ENCODE data around the gene CPAMD8.

Gene CPAMD8

DNA sequence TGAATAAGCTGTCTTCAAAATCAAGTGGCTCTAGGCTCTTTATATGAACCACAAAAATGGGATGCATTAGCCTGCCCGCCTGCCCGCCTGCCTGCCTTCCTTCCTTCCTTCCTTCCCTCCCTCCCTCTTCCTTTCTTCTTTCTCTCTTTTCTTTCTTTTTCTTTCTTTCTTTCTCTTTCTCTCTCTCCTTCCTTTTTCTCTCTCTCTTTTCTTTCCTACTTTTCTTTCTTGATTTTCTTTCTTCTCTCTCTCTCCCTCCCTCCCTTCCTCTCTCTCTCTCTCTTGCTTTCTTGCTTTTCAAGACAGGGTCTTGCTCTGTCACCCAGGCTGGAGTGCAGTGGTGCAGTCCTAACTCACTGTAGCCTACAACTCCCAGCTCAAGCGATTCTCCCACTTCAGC lies 110.9 kb downstream of the CPAMD8 start:
- H3K27me3 ChIP-seq (replicated peaks; ENCODE audit: control insufficient read depth, insufficient read depth, low read length) = no peaks in the 10 kb centered on the region
- H3K36me3 ChIP-seq (ENCODE audit: control insufficient read depth, insufficient read depth, low read length) = no peaks in the 10 kb centered on the region
- no peak overlapping the region for H3K4me3 ChIP-seq (replicated peaks; ENCODE audit: low read depth, low read length)
- no peak for DNase-seq (ENCODE audit: extremely low read depth, insufficient read length)
- TF ChIP-seq, protein P1, sequence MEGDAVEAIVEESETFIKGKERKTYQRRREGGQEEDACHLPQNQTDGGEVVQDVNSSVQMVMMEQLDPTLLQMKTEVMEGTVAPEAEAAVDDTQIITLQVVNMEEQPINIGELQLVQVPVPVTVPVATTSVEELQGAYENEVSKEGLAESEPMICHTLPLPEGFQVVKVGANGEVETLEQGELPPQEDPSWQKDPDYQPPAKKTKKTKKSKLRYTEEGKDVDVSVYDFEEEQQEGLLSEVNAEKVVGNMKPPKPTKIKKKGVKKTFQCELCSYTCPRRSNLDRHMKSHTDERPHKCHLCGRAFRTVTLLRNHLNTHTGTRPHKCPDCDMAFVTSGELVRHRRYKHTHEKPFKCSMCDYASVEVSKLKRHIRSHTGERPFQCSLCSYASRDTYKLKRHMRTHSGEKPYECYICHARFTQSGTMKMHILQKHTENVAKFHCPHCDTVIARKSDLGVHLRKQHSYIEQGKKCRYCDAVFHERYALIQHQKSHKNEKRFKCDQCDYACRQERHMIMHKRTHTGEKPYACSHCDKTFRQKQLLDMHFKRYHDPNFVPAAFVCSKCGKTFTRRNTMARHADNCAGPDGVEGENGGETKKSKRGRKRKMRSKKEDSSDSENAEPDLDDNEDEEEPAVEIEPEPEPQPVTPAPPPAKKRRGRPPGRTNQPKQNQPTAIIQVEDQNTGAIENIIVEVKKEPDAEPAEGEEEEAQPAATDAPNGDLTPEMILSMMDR (IDR thresholded peaks at IDR 0.05; ENCODE audit: insufficient read depth, low read length, poor library complexity, severe bottlenecking) = no peak

DNA sequence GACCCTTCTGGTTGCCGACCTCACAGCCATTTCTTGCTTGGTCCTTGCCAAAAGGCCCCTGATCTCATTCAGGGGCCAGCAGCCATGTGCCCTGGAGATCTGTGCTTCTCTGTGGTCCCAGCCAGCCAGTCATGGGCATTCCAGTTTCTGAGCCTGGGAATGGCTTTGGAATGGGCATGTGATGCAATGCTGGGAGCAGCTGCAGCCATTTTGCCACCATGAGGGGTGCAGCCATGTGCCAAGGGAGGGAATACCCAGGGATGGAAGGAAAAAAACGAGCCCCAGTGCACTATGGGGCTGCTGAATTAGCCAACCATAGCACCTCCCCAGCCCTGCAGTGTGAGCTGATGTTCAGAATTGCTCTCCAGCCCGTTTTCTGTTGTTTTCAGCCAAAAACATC lies 111.5 kb downstream of the CPAMD8 start:
- no peak for DNase-seq (ENCODE audit: extremely low read depth, insufficient read length)
- Histone ChIP-seq H3K36me3 (ENCODE audit: control insufficient read depth, insufficient read depth, low read length) (no peaks in the 10 kb centered on the region), H3K4me3 (replicated peaks; ENCODE audit: low read depth, low read length) (no peak overlapping the region), H3K27me3 (replicated peaks; ENCODE audit: control insufficient read depth, insufficient read depth, low read length) (no peaks in the 10 kb centered on the region)
- TF ChIP-seq, protein P1 (IDR thresholded peaks at IDR 0.05; ENCODE audit: insufficient read depth, low read length, poor library complexity, severe bottlenecking) = no peak

DNA sequence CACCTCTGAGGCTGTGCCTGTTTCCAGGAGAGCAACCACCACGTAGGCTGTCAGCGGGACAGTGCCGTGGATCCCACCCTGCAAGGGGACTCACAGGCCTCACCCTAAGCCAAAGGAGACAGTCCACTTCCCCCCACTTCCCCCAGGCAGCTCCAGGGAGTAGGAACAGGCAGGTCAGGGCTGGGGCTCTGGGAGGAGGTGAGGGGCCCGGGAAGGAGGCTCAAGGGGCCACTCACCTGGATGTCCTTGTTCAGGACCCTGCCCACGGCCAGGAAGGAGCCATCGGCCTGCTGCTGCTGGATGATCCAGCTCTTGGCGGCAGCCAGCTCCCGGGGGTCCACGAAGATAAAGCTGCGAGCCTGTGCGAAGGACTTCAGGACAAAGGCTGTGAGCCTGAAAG lies 112.2 kb downstream of the CPAMD8 start:
- Histone ChIP-seq H3K4me3 (replicated peaks; ENCODE audit: low read depth, low read length) (no peak overlapping the region), H3K36me3 (ENCODE audit: control insufficient read depth, insufficient read depth, low read length) (no peaks in the 10 kb centered on the region), H3K27me3 (replicated peaks; ENCODE audit: control insufficient read depth, insufficient read depth, low read length) (no peaks in the 10 kb centered on the region)
- no peak for DNase-seq (ENCODE audit: extremely low read depth, insufficient read length)
- TF ChIP-seq, protein P1 (IDR thresholded peaks at IDR 0.05; ENCODE audit: insufficient read depth, low read length, poor library complexity, severe bottlenecking) = no peak

- TF ChIP-seq, protein P1 (IDR thresholded peaks at IDR 0.05; ENCODE audit: insufficient read depth, low read length, poor library complexity, severe bottlenecking) = no peak
- Histone ChIP-seq H3K27me3 (replicated peaks; ENCODE audit: control insufficient read depth, insufficient read depth, low read length) (no peaks in the 10 kb centered on the region), H3K4me3 (replicated peaks; ENCODE audit: low read depth, low read length) (no peak overlapping the region), H3K36me3 (ENCODE audit: control insufficient read depth, insufficient read depth, low read length) (no peaks in the 10 kb centered on the region)
- no peak for DNase-seq (ENCODE audit: extremely low read depth, insufficient read length)
Observed at GRCh38 chr19:16912780-16913179, 113.8 kb downstream of the CPAMD8 start.

DNA sequence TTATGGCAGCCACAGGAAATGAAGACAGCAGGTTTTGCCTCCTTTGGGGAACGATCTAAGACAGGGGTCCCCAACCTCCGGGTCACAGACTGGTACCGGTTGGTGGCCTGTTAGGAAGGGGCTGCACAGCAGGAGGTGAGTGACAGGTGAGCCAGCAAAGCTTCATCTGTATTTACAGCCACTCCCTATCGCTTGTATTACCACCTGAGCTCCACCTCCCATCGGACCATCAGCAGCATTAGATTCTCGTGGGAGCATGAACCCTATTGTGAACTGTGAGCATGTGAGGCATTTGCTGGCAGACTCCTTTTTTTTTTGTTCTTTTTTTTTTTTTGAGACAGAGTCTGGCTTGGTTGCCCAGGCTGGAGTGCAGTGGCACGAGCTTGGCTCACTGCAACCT lies 115.6 kb downstream of the CPAMD8 start:
- no peak for DNase-seq (ENCODE audit: extremely low read depth, insufficient read length)
- Histone ChIP-seq H3K27me3 (replicated peaks; ENCODE audit: control insufficient read depth, insufficient read depth, low read length) (no peaks in the 10 kb centered on the region), H3K4me3 (replicated peaks; ENCODE audit: low read depth, low read length) (no peak overlapping the region), H3K36me3 (ENCODE audit: control insufficient read depth, insufficient read depth, low read length) (no peaks in the 10 kb centered on the region)
- TF ChIP-seq, protein P1 (IDR thresholded peaks at IDR 0.05; ENCODE audit: insufficient read depth, low read length, poor library complexity, severe bottlenecking) = no peak

GRCh38 chr19:16908759-16909158 lies 117.9 kb downstream of the CPAMD8 start:
- no peaks in the 10 kb centered on the region for H3K36me3 ChIP-seq (ENCODE audit: control insufficient read depth, insufficient read depth, low read length)
- TF ChIP-seq, protein P1 (IDR thresholded peaks at IDR 0.05; ENCODE audit: insufficient read depth, low read length, poor library complexity, severe bottlenecking) = no peak
- no peak for DNase-seq (ENCODE audit: extremely low read depth, insufficient read length)
- H3K27me3 ChIP-seq (replicated peaks; ENCODE audit: control insufficient read depth, insufficient read depth, low read length) = no peaks in the 10 kb centered on the region
- no peak overlapping the region for H3K4me3 ChIP-seq (replicated peaks; ENCODE audit: low read depth, low read length)

Data from GM06990 (cell line).